B cell (primary cell): Measurements from ENCODE around the gene ZSCAN25. TPM values are rescaled to one million over a fixed set of nuclear protein-coding genes. Genes with fewer than 3 reads are reported as not detected.

Source experiments
- ATAC-seq: fragments of 200-7000 bp; cut with Tn5 transposase; one replicate; pipeline ENCODE4 v1.10.0; 2021; ENCODE audit warnings: low read depth, mild to moderate bottlenecking, moderate number of reproducible peaks, moderate library complexity
- CTCF ChIA-PET: fragments of 350-600 bp; sonication (Branson Sonifier 250); formaldehyde crosslinking; loops from one replicate; lab custom pipeline; 2021; ENCODE audit warnings: antibody characterized with exemption, inconsistent platforms; lab: Charles Lee
- POLR2A ChIA-PET: fragments of 350-600 bp; sonication (Branson Sonifier 250); formaldehyde crosslinking; loops from one replicate; lab custom pipeline; 2021; ENCODE audit warnings: antibody characterized with exemption; lab: Charles Lee
- DNase-seq: peaks from one replicate; pipeline ENCODE4 v3.0.0; 2013
- H2AFZ ChIP-seq: 2 replicates; pipeline ENCODE4 v1.6.1; 2012; ENCODE audit warnings: mild to moderate bottlenecking, low read depth, low read length; ENCODE audit not compliant: insufficient read depth, poor library complexity, severe bottlenecking
- H3K27ac ChIP-seq, 2 donors: 1 replicate in 1 of 2; 2 replicates in 1 of 2; pipeline ENCODE4 v1.5.1; 2012 to 2013; ENCODE audit warnings: low read length in 2 of 2, mild to moderate bottlenecking in 2 of 2, moderate library complexity in 1 of 2
- H3K27me3 ChIP-seq, 4 experiments: fragments of 200-600 bp in 1 of 4; sonication (generic) in 1 of 4; replicated peaks in 1 of 4; 1 replicate in 2 of 4; 2 replicates in 2 of 4; pipeline versions ENCODE4 v1.6.1 to v1.7.0; 2013 to 2016; ENCODE audit warnings: low read length in 3 of 4, mild to moderate bottlenecking in 2 of 4, mixed read lengths in 1 of 4, moderate library complexity in 1 of 4; ENCODE audit not compliant: insufficient read depth in 4 of 4, control insufficient read depth in 3 of 4; ENCODE audit errors: control extremely low read depth in 1 of 4
- H3K36me3 ChIP-seq, 2 experiments: replicated peaks in 1 of 2; 1 replicate in 1 of 2; 2 replicates in 1 of 2; pipeline versions ENCODE4 v1.6.1 to v1.7.1; 2013; ENCODE audit warnings: low read length in 1 of 2; ENCODE audit not compliant: insufficient read depth in 2 of 2, control insufficient read depth in 1 of 2; ENCODE audit errors: control extremely low read depth in 1 of 2, extremely low read depth in 1 of 2
- H3K4me1 ChIP-seq, 2 donors: fragments of 200-600 bp in 1 of 2; sonication (generic) in 1 of 2; 1 replicate in 1 of 2; 2 replicates in 1 of 2; pipeline versions ENCODE4 v1.5.1 to v1.6.1; 2013 to 2017; ENCODE audit warnings: low read length in 2 of 2; ENCODE audit not compliant: control insufficient read depth in 2 of 2, insufficient read depth in 2 of 2
- H3K4me2 ChIP-seq: replicated peaks from 2 replicates; pipeline ENCODE3; 2012; ENCODE audit warnings: mild to moderate bottlenecking, low read depth, low read length; ENCODE audit not compliant: poor library complexity, severe bottlenecking
- H3K4me3 ChIP-seq, 5 experiments: fragments of 200-600 bp in 1 of 5; sonication (generic) in 1 of 5; 1 replicate in 3 of 5; 2 replicates in 2 of 5; pipeline versions ENCODE4 v1.5.1 to v1.7.0; 2011 to 2016; ENCODE audit warnings: low read length in 4 of 5, mild to moderate bottlenecking in 4 of 5, low read depth in 2 of 5, control low read depth in 1 of 5, moderate library complexity in 1 of 5; ENCODE audit not compliant: insufficient read depth in 1 of 5; ENCODE audit errors: control extremely low read depth in 1 of 5, extremely low read depth in 1 of 5
- H3K79me2 ChIP-seq: fragments of 200-600 bp; sonication (generic); one replicate; pipeline ENCODE4 v1.6.0; 2016; ENCODE audit warnings: low read length; ENCODE audit not compliant: control insufficient read depth, insufficient read depth
- H3K9ac ChIP-seq: fragments of 200-600 bp; sonication (generic); 2 replicates; pipeline ENCODE4 v1.6.1; 2017; ENCODE audit warnings: mild to moderate bottlenecking, low read length, moderate library complexity
- H3K9me3 ChIP-seq, 3 donors: one replicate each; pipeline versions ENCODE4 v1.6.1 to v1.7.1; 2013; ENCODE audit warnings: low read length in 2 of 3; ENCODE audit not compliant: control insufficient read depth in 2 of 3, insufficient read depth in 1 of 3; ENCODE audit errors: control extremely low read depth in 1 of 3
- H4K20me1 ChIP-seq: 2 replicates; pipeline ENCODE4 v1.6.0; 2012; ENCODE audit warnings: mild to moderate bottlenecking, low read length; ENCODE audit not compliant: insufficient read depth, control insufficient read depth, poor library complexity, severe bottlenecking
- H3K27ac Mint-ChIP-seq: one replicate; pipeline ENCODE4 v1.8.0; 2021; ENCODE audit warnings: mixed read lengths
- H3K27me3 Mint-ChIP-seq: one replicate; pipeline ENCODE4 v1.8.0; 2021; ENCODE audit warnings: mixed read lengths
- H3K4me1 Mint-ChIP-seq: one replicate; pipeline ENCODE4 v1.8.0; 2021; ENCODE audit warnings: mixed read lengths
- H3K4me3 Mint-ChIP-seq: one replicate; pipeline ENCODE4 v1.8.0; 2021; ENCODE audit warnings: mixed read lengths
- H3K9me3 Mint-ChIP-seq: one replicate; pipeline ENCODE4 v1.8.0; 2022; ENCODE audit warnings: mixed read lengths; ENCODE audit not compliant: insufficient read depth
- EZH2 ChIP-seq: IDR thresholded peaks from 2 replicates; pipeline ENCODE4 v1.6.1; 2012; ENCODE audit warnings: borderline replicate concordance, low read depth, mild to moderate bottlenecking, moderate library complexity, low read length; ENCODE audit not compliant: insufficient read depth, poor library complexity, severe bottlenecking
- WGBS: methylation state at CpG from one replicate; pipeline ENCODE4 v1.1.5; 2013; ENCODE audit warnings: missing lambda C conversion rate; ENCODE audit not compliant: insufficient coverage; 5-methylcytosine and 5-hydroxymethylcytosine counted together
- intact Hi-C: fragments of 100-400 bp; cut with micrococcal nuclease; formaldehyde crosslinking; loops from one replicate; pipeline ENCODE4 v1.10.0; 2022
- polyA plus RNA-seq: library from polyadenylated mRNA; depleted of rRNA; stranded (reverse); fragments of >200 nt; gene quantifications from 2 replicates; pipeline ENCODE4 v1.2.3, GENCODE V29; 2012
- total RNA-seq, 2 donors: library from RNA; stranded (reverse); fragments of 120-200 nt in 1 of 2; gene quantifications; 1 replicate in 1 of 2; 2 replicates in 1 of 2; pipeline versions ENCODE4 v1.2.3 to v1.2.4, GENCODE V29; 2013 to 2022
- TF ChIP-seq, protein P1 (sequence below): fragments of 200-600 bp; IDR thresholded peaks from one replicate; pipeline ENCODE4 v1.8.0; 2022; ENCODE audit warnings: antibody characterized with exemption, mild to moderate bottlenecking

The ZSCAN25 gene
- total and polyA plus RNA-seq, 2 donors (not counting 1 experiment from before 2014, with no cell fraction given) = 11.8 to 39.5 TPM

DNA sequence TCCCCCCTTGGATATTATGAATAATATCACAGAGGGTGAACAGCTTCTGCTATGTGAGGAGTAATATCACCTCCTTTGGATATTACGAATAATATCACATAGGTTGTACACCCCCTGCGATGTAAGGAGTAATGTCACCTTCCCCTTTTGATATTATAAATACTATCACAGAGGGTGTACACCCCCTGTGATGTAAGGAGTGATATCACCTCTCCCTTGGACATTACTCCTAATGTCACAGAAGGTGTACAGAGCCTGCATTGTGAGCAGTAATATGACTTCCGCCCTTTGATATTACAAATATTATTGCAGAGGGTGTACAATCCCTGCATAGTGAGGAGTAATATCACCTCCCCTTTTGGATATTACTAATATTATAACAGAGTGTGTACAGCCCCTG lies 27.9 kb upstream of the ZSCAN25 start:
- no peak for DNase-seq
- Mint-ChIP-seq H3K4me1 (no peaks in the 10 kb centered on the region), H3K27me3 (peaks cover 30% of the 10 kb centered on the region), H3K9me3 (no peaks in the 10 kb centered on the region), H3K27ac (no peak overlapping the region), H3K4me3 (no peak overlapping the region)
- ATAC-seq = no peak
- Histone ChIP-seq H3K4me2 (no peak overlapping the region), H3K9ac (no peak overlapping the region), H3K4me1 (no peaks in the 10 kb centered on the region), H4K20me1 (no peaks in the 10 kb centered on the region), H3K4me3 (no peak overlapping the region), H3K36me3 (no peaks in the 10 kb centered on the region), H3K79me2 (no peaks in the 10 kb centered on the region), H3K27me3 (peaks cover 0 to 3% (median 1%) of the 10 kb centered on the region in 4 experiments), H3K27ac (no peak overlapping the region), H2AFZ (no peak overlapping the region), H3K9me3 (no peaks in the 10 kb centered on the region)
- ChIA-PET POLR2A (no interaction called here), CTCF (no interaction called here)
- intact Hi-C loops = no loop called here
- WGBS = no CpG with 5 or more reads among the region's 3 CpGs
- no peak for TF ChIP-seq EZH2
- TF ChIP-seq, protein P1, sequence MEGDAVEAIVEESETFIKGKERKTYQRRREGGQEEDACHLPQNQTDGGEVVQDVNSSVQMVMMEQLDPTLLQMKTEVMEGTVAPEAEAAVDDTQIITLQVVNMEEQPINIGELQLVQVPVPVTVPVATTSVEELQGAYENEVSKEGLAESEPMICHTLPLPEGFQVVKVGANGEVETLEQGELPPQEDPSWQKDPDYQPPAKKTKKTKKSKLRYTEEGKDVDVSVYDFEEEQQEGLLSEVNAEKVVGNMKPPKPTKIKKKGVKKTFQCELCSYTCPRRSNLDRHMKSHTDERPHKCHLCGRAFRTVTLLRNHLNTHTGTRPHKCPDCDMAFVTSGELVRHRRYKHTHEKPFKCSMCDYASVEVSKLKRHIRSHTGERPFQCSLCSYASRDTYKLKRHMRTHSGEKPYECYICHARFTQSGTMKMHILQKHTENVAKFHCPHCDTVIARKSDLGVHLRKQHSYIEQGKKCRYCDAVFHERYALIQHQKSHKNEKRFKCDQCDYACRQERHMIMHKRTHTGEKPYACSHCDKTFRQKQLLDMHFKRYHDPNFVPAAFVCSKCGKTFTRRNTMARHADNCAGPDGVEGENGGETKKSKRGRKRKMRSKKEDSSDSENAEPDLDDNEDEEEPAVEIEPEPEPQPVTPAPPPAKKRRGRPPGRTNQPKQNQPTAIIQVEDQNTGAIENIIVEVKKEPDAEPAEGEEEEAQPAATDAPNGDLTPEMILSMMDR = no peak

DNA sequence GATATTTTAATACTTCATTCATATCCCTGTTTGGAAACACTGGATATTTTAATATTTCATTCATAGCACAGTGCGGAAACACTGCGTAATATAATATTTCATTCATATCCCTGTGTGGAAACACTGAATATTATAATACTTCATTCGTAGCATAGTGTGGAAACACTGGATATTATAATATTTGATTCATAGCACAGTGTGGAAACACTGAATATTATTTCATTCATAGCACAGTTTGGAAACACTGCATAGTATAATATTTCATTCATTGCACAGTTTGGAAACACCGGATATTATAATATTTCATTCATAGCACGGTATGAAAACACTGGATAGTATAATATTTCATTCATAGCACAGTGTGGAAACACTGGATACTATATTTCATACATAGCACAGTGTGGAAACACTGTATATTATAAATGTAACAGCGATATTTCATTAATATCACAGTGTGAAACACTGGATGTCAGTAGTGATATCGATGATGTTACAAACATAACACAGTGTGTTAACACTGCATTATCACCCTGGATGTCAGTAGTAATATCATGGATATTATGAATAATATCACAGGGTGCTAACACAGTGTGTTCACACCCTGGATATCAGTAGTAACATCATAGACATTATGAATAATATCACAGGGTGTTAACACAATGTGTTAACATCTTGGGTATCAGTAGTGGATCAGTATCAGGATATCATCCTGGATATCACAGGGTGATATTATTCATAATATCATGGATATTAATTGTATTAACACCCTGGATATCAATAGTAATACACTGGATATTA lies 21.6 kb upstream of the ZSCAN25 start:
- ChIA-PET POLR2A (no interaction called here), CTCF (no interaction called here)
- Histone ChIP-seq H2AFZ (no peak overlapping the region), H3K4me1 (no peaks in the 10 kb centered on the region), H3K36me3 (no peaks in the 10 kb centered on the region), H3K9me3 (peaks cover 0 to 5% (median 0%) of the 10 kb centered on the region in 3 donors), H3K4me3 (no peak overlapping the region), H3K79me2 (no peaks in the 10 kb centered on the region), H3K9ac (no peak overlapping the region), H4K20me1 (no peaks in the 10 kb centered on the region), H3K27me3 (no peaks in the 10 kb centered on the region), H3K27ac (no peak overlapping the region), H3K4me2 (no peak overlapping the region)
- intact Hi-C loops = no loop called here
- no peak overlapping the region for H3K27ac Mint-ChIP-seq
- no peak for DNase-seq
- ATAC-seq = no peak
- no peaks in the 10 kb centered on the region for H3K27me3 Mint-ChIP-seq
- H3K4me3 Mint-ChIP-seq = no peak overlapping the region
- H3K4me1 Mint-ChIP-seq = no peaks in the 10 kb centered on the region
- TF ChIP-seq, protein P1 = no peak
- no peak for TF ChIP-seq EZH2
- H3K9me3 Mint-ChIP-seq = no peaks in the 10 kb centered on the region
- no CpG with 5 or more reads among the region's 7 CpGs for WGBS
